ENCODE measurements around the gene C1orf174. TPM values are rescaled to one million over a fixed set of nuclear protein-coding genes. Genes with fewer than 3 reads are reported as not detected.

Gene C1orf174
- total and polyA plus RNA-seq, 2 of the 4 experiments (the other 2 are of a cell fraction): 26.7 to 45.7 TPM

- H3K4me2 ChIP-seq (ENCODE audit: low read depth, low read length): no peak overlapping the region
- intact Hi-C loops (cut with micrococcal nuclease) (no loop called here), dilution Hi-C loops (cut with HindIII; ENCODE audit: low sequenced_read_pairs, unreplicated experiment) (no loop called here), in situ Hi-C loops (cut with MboI; ENCODE audit: low sequenced_read_pairs) (no loop called here)
- no peaks in the 10 kb centered on the region for H3K9me3 ChIP-seq (ENCODE audit: control insufficient read depth, insufficient read depth, low read length)
- no peak overlapping the region for H3K14ac ChIP-seq (replicated peaks; ENCODE audit: low read depth, low read length)
- no peak overlapping the region for H3K56ac ChIP-seq (ENCODE audit: extremely low read depth, insufficient read depth, low read length)
- ATAC-seq (ENCODE audit: low read depth) (no peak), DNase-seq (no peak)
- peaks cover 31% of the 10 kb centered on the region for H3K36me3 ChIP-seq (ENCODE audit: control insufficient read depth, insufficient read depth, low read length)
- no peak overlapping the region for H3K23ac ChIP-seq (ENCODE audit: low read depth, low read length)
- no peak overlapping the region for H4K91ac ChIP-seq (ENCODE audit: insufficient read depth, low read depth, low read length)
- H2AFZ ChIP-seq (replicated peaks; ENCODE audit: low read length, poor library complexity): no peak overlapping the region
- no peak for TF ChIP-seq RCOR1 (IDR thresholded peaks at IDR 0.05; ENCODE audit: insufficient replicate concordance, low read length)
- TF ChIP-seq RAD21 (IDR thresholded peaks at IDR 0.05; ENCODE audit: low read length): no peak
- no peak for TF ChIP-seq MAFK (IDR thresholded peaks at IDR 0.05; ENCODE audit: low read depth, low read length)
- no peak for TF ChIP-seq FOS (IDR thresholded peaks at IDR 0.05; ENCODE audit: low read depth, low read length)
- no peak for TF ChIP-seq BHLHE40 (IDR thresholded peaks at IDR 0.05; ENCODE audit: low read depth, low read length)
- no peak for TF ChIP-seq CTCF (conservative IDR thresholded peaks at IDR 0.05; ENCODE audit: low read depth, low read length)
- no peak for TF ChIP-seq MXI1 (IDR thresholded peaks at IDR 0.05; ENCODE audit: borderline replicate concordance, low read depth, low read length)
- no peak for TF ChIP-seq RFX5 (IDR thresholded peaks at IDR 0.05; ENCODE audit: low read depth, low read length)
- no peak for TF ChIP-seq USF2 (IDR thresholded peaks at IDR 0.05; ENCODE audit: low read depth, low read length)
- TF ChIP-seq CEBPB (IDR thresholded peaks at IDR 0.05; ENCODE audit: low read depth, low read length): no peak
- TF ChIP-seq ELK1 (IDR thresholded peaks at IDR 0.05; ENCODE audit: borderline replicate concordance, low read depth, low read length): no peak
- no peak for TF ChIP-seq POLR2A (IDR thresholded peaks at IDR 0.05; ENCODE audit: low read depth, low read length)
- TF ChIP-seq MAZ (IDR thresholded peaks at IDR 0.05; ENCODE audit: borderline replicate concordance, low read depth, low read length): no peak
- TF ChIP-seq NFE2L2 (IDR thresholded peaks at IDR 0.05; ENCODE audit: low read depth, low read length): no peak
- TF ChIP-seq SMC3 (IDR thresholded peaks at IDR 0.05; ENCODE audit: low read depth, low read length): no peak
- no peak for TF ChIP-seq CHD1 (IDR thresholded peaks at IDR 0.05; ENCODE audit: low read depth, low read length)
- BruUV-seq (replicated peaks): no TSS peak
- H3K27ac ChIP-seq (ENCODE audit: insufficient read depth, low read length): no peak overlapping the region
- ChIA-PET POLR2A (ENCODE audit: unreplicated experiment) (no interaction called here), CTCF (no interaction called here)
- no peaks in the 10 kb centered on the region for H3K27me3 ChIP-seq (ENCODE audit: control insufficient read depth, insufficient read depth, low read length)
- H3K18ac ChIP-seq (ENCODE audit: low read depth, low read length): no peak overlapping the region
- H2AK5ac ChIP-seq (ENCODE audit: low read depth, low read length): no peak overlapping the region
- H3K79me1 ChIP-seq (ENCODE audit: low read depth in 1 of 2, low read length in 2 of 2): peaks cover 9 to 28% of the 10 kb centered on the region in 2 experiments
- no peak overlapping the region for H3K4ac ChIP-seq (ENCODE audit: low read depth, low read length)
- no peak overlapping the region for H3K9ac ChIP-seq (ENCODE audit: low read depth, low read length)
- H2BK20ac ChIP-seq (ENCODE audit: low read depth, low read length): no peak overlapping the region
- H3K4me3 ChIP-seq (ENCODE audit: insufficient read depth, low read depth, low read length): no peak overlapping the region
- no peak overlapping the region for H4K5ac ChIP-seq (ENCODE audit: low read depth, low read length)
- H4K8ac ChIP-seq (ENCODE audit: low read depth in 2 of 2, low read length in 2 of 2): no peak overlapping the region
- H3K4me1 ChIP-seq (ENCODE audit: control insufficient read depth, insufficient read depth, low read length): peaks cover 13% of the 10 kb centered on the region
- peaks cover 9% of the 10 kb centered on the region; the same call in 1 of the 2 replicates for H3K9me1 ChIP-seq (ENCODE audit: insufficient read depth, low read length)
- no peak overlapping the region for H2BK15ac ChIP-seq (ENCODE audit: low read depth, low read length)
- peaks cover 18% of the 10 kb centered on the region for H4K20me1 ChIP-seq (ENCODE audit: insufficient read depth, low read length)
- no peak overlapping the region for H2AK9ac ChIP-seq (replicated peaks; ENCODE audit: low read depth, low read length, poor library complexity)
- no peak overlapping the region for H2BK120ac ChIP-seq (ENCODE audit: low read depth, low read length)
- WGBS, 2 experiments (ENCODE audit: extremely low coverage in 2 of 2, insufficient read length in 1 of 2): 76% methylated on average over 5 of the region's 17 CpGs; no CpG with 5 or more reads in 1 of the 2 experiments
- no peak overlapping the region for H2BK5ac ChIP-seq (ENCODE audit: low read depth, low read length, poor library complexity, severe bottlenecking)
Observed at GRCh38 chr1:3891329-3891865, 8.7 kb downstream of the C1orf174 start.

Measured in IMR-90 (cell line).